Measurements from ENCODE around the gene ZNF324.
"Not testable (repeated sequence)": the region's sequence is repeated elsewhere in the genome, so short reads cannot be mapped to it uniquely, and the experiment has no call there.

ZNF324 gene

GRCh38 chr19:58480481-58480830 lies 13.6 kb downstream of the ZNF324 start:
- H3K36me3 ChIP-seq (ENCODE audit: insufficient read depth), result no peaks in the 10 kb centered on the region
- no peak overlapping the region for H3K4me2 ChIP-seq
- H3K27ac ChIP-seq, result no peak overlapping the region
- no peak overlapping the region for H3K4me3 ChIP-seq (IDR thresholded peaks at IDR 0.05; ENCODE audit: insufficient read depth, low read depth, low read length)
- no peak for TF ChIP-seq CTCF (conservative IDR thresholded peaks at IDR 0.05; ENCODE audit: low read depth, low read length)
- H4K20me1 ChIP-seq (ENCODE audit: insufficient read depth), result no peaks in the 10 kb centered on the region
- H3K79me2 ChIP-seq (ENCODE audit: insufficient read depth, low read depth), result no peaks in the 10 kb centered on the region
- H2AFZ ChIP-seq (ENCODE audit: low read depth), result no peak overlapping the region
- H3K27me3 ChIP-seq (ENCODE audit: insufficient read depth, low read depth), result no peaks in the 10 kb centered on the region
- no peak overlapping the region for H3K9ac ChIP-seq
- peaks cover 4% of the 10 kb centered on the region for H3K4me1 ChIP-seq (ENCODE audit: low read depth, poor library complexity, severe bottlenecking)

GRCh38 chr19:58480831-58481230 lies 14.0 kb downstream of the ZNF324 start:
- H3K79me2 ChIP-seq (ENCODE audit: insufficient read depth, low read depth), result no peaks in the 10 kb centered on the region
- no peak for TF ChIP-seq CTCF (conservative IDR thresholded peaks at IDR 0.05; ENCODE audit: low read depth, low read length)
- no peak overlapping the region for H3K27ac ChIP-seq
- no peaks in the 10 kb centered on the region for H4K20me1 ChIP-seq (ENCODE audit: insufficient read depth)
- H3K4me3 ChIP-seq (IDR thresholded peaks at IDR 0.05; ENCODE audit: insufficient read depth, low read depth, low read length), result no peak overlapping the region
- H3K36me3 ChIP-seq (ENCODE audit: insufficient read depth), result no peaks in the 10 kb centered on the region
- H3K9ac ChIP-seq, result no peak overlapping the region
- no peak overlapping the region for H2AFZ ChIP-seq (ENCODE audit: low read depth)
- H3K4me1 ChIP-seq (ENCODE audit: low read depth, poor library complexity, severe bottlenecking), result peaks cover 4% of the 10 kb centered on the region
- H3K27me3 ChIP-seq (ENCODE audit: insufficient read depth, low read depth), result no peaks in the 10 kb centered on the region
- no peak overlapping the region for H3K4me2 ChIP-seq

GRCh38 chr19:58482372-58482771 lies 15.5 kb downstream of the ZNF324 start:
- no peaks in the 10 kb centered on the region; the same call in 1 of the 2 replicates for H3K79me2 ChIP-seq (ENCODE audit: insufficient read depth, low read depth)
- no peak overlapping the region for H3K9ac ChIP-seq
- no peak for TF ChIP-seq CTCF (conservative IDR thresholded peaks at IDR 0.05; ENCODE audit: low read depth, low read length)
- H3K27me3 ChIP-seq (ENCODE audit: insufficient read depth, low read depth), result no peaks in the 10 kb centered on the region
- H4K20me1 ChIP-seq (ENCODE audit: insufficient read depth), result no peaks in the 10 kb centered on the region
- no peak overlapping the region for H3K27ac ChIP-seq
- H3K4me3 ChIP-seq (IDR thresholded peaks at IDR 0.05; ENCODE audit: insufficient read depth, low read depth, low read length), result no peak overlapping the region
- no peak overlapping the region for H2AFZ ChIP-seq (ENCODE audit: low read depth)
- no peaks in the 10 kb centered on the region for H3K36me3 ChIP-seq (ENCODE audit: insufficient read depth)
- H3K4me1 ChIP-seq (ENCODE audit: low read depth, poor library complexity, severe bottlenecking), result no peaks in the 10 kb centered on the region
- no peak overlapping the region for H3K4me2 ChIP-seq

- Histone ChIP-seq H3K4me2 (no peak overlapping the region), H3K9ac (no peak overlapping the region), H2AFZ (ENCODE audit: low read depth) (no peak overlapping the region), H3K27ac (no peak overlapping the region), H3K79me2 (ENCODE audit: insufficient read depth, low read depth) (no peaks in the 10 kb centered on the region; the same call in 1 of the 2 replicates), H3K27me3 (ENCODE audit: insufficient read depth, low read depth) (no peaks in the 10 kb centered on the region), H4K20me1 (ENCODE audit: insufficient read depth) (no peaks in the 10 kb centered on the region), H3K4me3 (IDR thresholded peaks at IDR 0.05; ENCODE audit: insufficient read depth, low read depth, low read length) (no peak overlapping the region), H3K4me1 (ENCODE audit: low read depth, poor library complexity, severe bottlenecking) (no peaks in the 10 kb centered on the region), H3K36me3 (ENCODE audit: insufficient read depth) (no peaks in the 10 kb centered on the region)
- TF ChIP-seq CTCF (conservative IDR thresholded peaks at IDR 0.05; ENCODE audit: low read depth, low read length), result no peak
Measured at GRCh38 chr19:58483776-58484175, 16.9 kb downstream of the ZNF324 start.

GRCh38 chr19:58484349-58484748 lies 17.5 kb downstream of the ZNF324 start:
- not testable (repeated sequence) for H3K27ac ChIP-seq; H3K4me1 ChIP-seq (ENCODE audit: low read depth, poor library complexity, severe bottlenecking); H3K4me3 ChIP-seq (IDR thresholded peaks at IDR 0.05; ENCODE audit: insufficient read depth, low read depth, low read length); H3K9ac ChIP-seq; H2AFZ ChIP-seq (ENCODE audit: low read depth); H3K79me2 ChIP-seq (ENCODE audit: insufficient read depth, low read depth); H4K20me1 ChIP-seq (ENCODE audit: insufficient read depth); H3K36me3 ChIP-seq (ENCODE audit: insufficient read depth); H3K27me3 ChIP-seq (ENCODE audit: insufficient read depth, low read depth); H3K4me2 ChIP-seq

Measured in KMS-11 (cell line).